Head of caudate nucleus (tissue), 42 donors: Measurements from ENCODE around the gene CCDC66.
A peak's percentile ranks its signal among the peaks of the same experiment; 100 is the strongest.

ENCODE experiments used
- DNase-seq, 42 donors: peaks; one replicate each; pipeline versions ENCODE4 v3.0.0 to v3.0.0-alpha.2; 2020 to 2021; ENCODE audit warnings: mixed read lengths in 7 of 42
- intact Hi-C: fragments of 100-400 bp; cut with DNase I; formaldehyde crosslinking; loops from one replicate; pipeline ENCODE4 v1.15.0; 2022

The CCDC66 gene

GRCh38 chr3:56616478-56617006 lies 59.6 kb downstream of the CCDC66 start:
- intact Hi-C loops = no loop called here
- no peak for DNase-seq

GRCh38 chr3:56620371-56620770 lies 63.4 kb downstream of the CCDC66 start:
- no peak for DNase-seq

GRCh38 chr3:56621681-56622080 lies 64.7 kb downstream of the CCDC66 start:
- no peak for DNase-seq
- intact Hi-C loops = no loop called here

More at GRCh38 chr3:56620371-56620770, 63.4 kb downstream of the CCDC66 start:
- intact Hi-C loops = no loop called here

- intact Hi-C loops = no loop called here
- DNase-seq = no peak
These were observed 65.4 kb downstream of the CCDC66 start for GRCh38 chr3:56622381-56622780.

- DNase-seq = no peak
- intact Hi-C loops = no loop called here
These were observed 67.8 kb downstream of the CCDC66 start for GRCh38 chr3:56624725-56625124.

GRCh38 chr3:56629047-56629446 lies 72.1 kb downstream of the CCDC66 start:
- intact Hi-C loops = no loop called here
- DNase-seq = no peak

GRCh38 chr3:56629451-56629850 lies 72.5 kb downstream of the CCDC66 start:
- intact Hi-C loops = no loop called here
- no peak for DNase-seq

- no peak for DNase-seq
- intact Hi-C loops = no loop called here
These were observed 74.0 kb downstream of the CCDC66 start for GRCh38 chr3:56630966-56631365.

GRCh38 chr3:56633181-56633580 lies 76.2 kb downstream of the CCDC66 start:
- no peak for DNase-seq

GRCh38 chr3:56633602-56634535 lies 76.9 kb downstream of the CCDC66 start:
- peak in 3 of 42 donors; percentile 10 to 18 (median 11) for DNase-seq

More at GRCh38 chr3:56633181-56633580, 76.2 kb downstream of the CCDC66 start:
- intact Hi-C loops = no loop called here

GRCh38 chr3:56645407-56645806 lies 88.4 kb downstream of the CCDC66 start:
- DNase-seq = no peak
- intact Hi-C loops = no loop called here

More at GRCh38 chr3:56633602-56634535, 76.9 kb downstream of the CCDC66 start:
- intact Hi-C loops = no loop called here

GRCh38 chr3:56654460-56654859 lies 97.5 kb downstream of the CCDC66 start:
- intact Hi-C loops = no loop called here

GRCh38 chr3:56655709-56656108 lies 98.7 kb downstream of the CCDC66 start:
- DNase-seq = no peak
- intact Hi-C loops = no loop called here

More at GRCh38 chr3:56654460-56654859, 97.5 kb downstream of the CCDC66 start:
- DNase-seq = no peak

GRCh38 chr3:56664823-56665222 lies 107.8 kb downstream of the CCDC66 start:
- no peak for DNase-seq
- intact Hi-C loops = no loop called here

GRCh38 chr3:56667973-56668579 lies 111.1 kb downstream of the CCDC66 start:
- DNase-seq = no peak
- intact Hi-C loops = no loop called here
